ENCODE data around the gene ERO1B.
A peak's percentile ranks its signal among the peaks of the same experiment; 100 is the strongest.

The ERO1B gene

GRCh38 chr1:236253918-236254637 lies 27.7 kb downstream of the ERO1B start:
- no peak for DNase-seq (ENCODE audit: low read depth)

- no peak for DNase-seq (ENCODE audit: low read depth)
Observed at GRCh38 chr1:236253119-236253518, 28.6 kb downstream of the ERO1B start.

- DNase-seq (ENCODE audit: low read depth), result no peak
Observed at GRCh38 chr1:236251587-236251986, 30.2 kb downstream of the ERO1B start.

GRCh38 chr1:236247286-236247685 lies 34.5 kb downstream of the ERO1B start:
- no peak for DNase-seq (ENCODE audit: low read depth)

GRCh38 chr1:236242568-236242967 lies 39.2 kb downstream of the ERO1B start:
- no peak for DNase-seq (ENCODE audit: low read depth)

- no peak for DNase-seq (ENCODE audit: low read depth)
Observed at GRCh38 chr1:236240675-236241074, 41.1 kb downstream of the ERO1B start.

GRCh38 chr1:236239092-236239585 lies 42.6 kb downstream of the ERO1B start:
- DNase-seq (ENCODE audit: low read depth), result no peak

GRCh38 chr1:236235116-236235515 lies 46.6 kb downstream of the ERO1B start:
- no peak for DNase-seq (ENCODE audit: low read depth)

- DNase-seq (ENCODE audit: low read depth), result no peak
Observed at GRCh38 chr1:236228411-236228810, 53.3 kb downstream of the ERO1B start.

GRCh38 chr1:236222632-236223031 lies 59.1 kb downstream of the ERO1B start:
- no peak for DNase-seq (ENCODE audit: low read depth)

- DNase-seq (ENCODE audit: low read depth), result no peak
Observed at GRCh38 chr1:236220473-236220872, 61.3 kb downstream of the ERO1B start.

GRCh38 chr1:236214761-236215160 lies 67.0 kb downstream of the ERO1B start:
- no peak for DNase-seq (ENCODE audit: low read depth)

GRCh38 chr1:236213534-236213933 lies 68.2 kb downstream of the ERO1B start:
- no peak for DNase-seq (ENCODE audit: low read depth)

- DNase-seq (ENCODE audit: low read depth), result no peak
Observed at GRCh38 chr1:236211815-236212214, 69.9 kb downstream of the ERO1B start.

- no peak for DNase-seq (ENCODE audit: low read depth)
Observed at GRCh38 chr1:236209713-236210112, 72.0 kb downstream of the ERO1B start.

- DNase-seq (ENCODE audit: low read depth), result no peak
Observed at GRCh38 chr1:236209185-236209584, 72.6 kb downstream of the ERO1B start.

GRCh38 chr1:236207569-236207968 lies 74.2 kb downstream of the ERO1B start:
- no peak for DNase-seq (ENCODE audit: low read depth)

GRCh38 chr1:236207121-236207520 lies 74.6 kb downstream of the ERO1B start:
- no peak for DNase-seq (ENCODE audit: low read depth)

- no peak for DNase-seq (ENCODE audit: low read depth)
Observed at GRCh38 chr1:236206548-236206947, 75.2 kb downstream of the ERO1B start.

GRCh38 chr1:236204656-236205055 lies 77.1 kb downstream of the ERO1B start:
- peak; percentile 36 for DNase-seq (ENCODE audit: low read depth)

- peak; percentile 36 for DNase-seq (ENCODE audit: low read depth)
Observed at GRCh38 chr1:236204039-236204438, 77.7 kb downstream of the ERO1B start.

- no peak for DNase-seq (ENCODE audit: low read depth)
Observed at GRCh38 chr1:236201786-236202185, 80.0 kb downstream of the ERO1B start.

- no peak for DNase-seq (ENCODE audit: low read depth)
Observed at GRCh38 chr1:236200925-236201324, 80.8 kb downstream of the ERO1B start.

- no peak for DNase-seq (ENCODE audit: low read depth)
Observed at GRCh38 chr1:236193184-236193583, 88.6 kb downstream of the ERO1B start.
